ENCODE results near the gene SMAD3. TPM values are rescaled to one million over a fixed set of nuclear protein-coding genes. Genes with fewer than 3 reads are reported as not detected.

The SMAD3 gene
- total RNA-seq, 1 donor from 2014 or later = 89.3 TPM

DNA sequence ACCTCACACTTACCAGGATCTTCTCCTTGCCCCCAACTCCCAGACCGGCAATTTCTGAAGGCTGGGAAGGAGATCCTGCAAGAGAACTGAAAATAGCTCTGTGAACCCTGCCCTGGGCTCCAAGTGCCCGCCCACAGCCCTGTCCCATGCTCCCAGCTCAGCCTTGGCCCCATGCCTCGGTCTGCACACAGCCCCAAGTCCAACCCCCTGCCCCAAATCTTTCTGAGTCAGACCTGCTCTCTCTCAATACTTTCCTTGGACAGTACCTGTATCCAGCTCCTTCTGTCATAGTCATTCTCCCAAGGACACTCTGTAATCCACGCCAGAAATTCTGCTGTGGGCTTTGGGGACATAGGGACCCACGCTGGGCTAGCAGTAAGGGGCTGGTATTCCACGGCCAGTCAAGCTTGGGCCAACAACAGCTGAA is 6.3 kb upstream of the SMAD3 start:
- Histone ChIP-seq H3K36me3 (no peaks in the 10 kb centered on the region), H3K4me3 (peak overlapping the region in 1 of 2 donors; percentile 18), H3K27ac (peak overlapping the region; percentile 55 to 71), H3K4me1 (peaks cover 0 to 9% of the 10 kb centered on the region in 2 donors), H3K9me3 (no peaks in the 10 kb centered on the region), H3K27me3 (no peaks in the 10 kb centered on the region)
- intact Hi-C loops (cut with DNase I) = no loop called here
- no peak for DNase-seq (ENCODE audit: low spot score in 2 of 2)
- TF ChIP-seq, protein P1, sequence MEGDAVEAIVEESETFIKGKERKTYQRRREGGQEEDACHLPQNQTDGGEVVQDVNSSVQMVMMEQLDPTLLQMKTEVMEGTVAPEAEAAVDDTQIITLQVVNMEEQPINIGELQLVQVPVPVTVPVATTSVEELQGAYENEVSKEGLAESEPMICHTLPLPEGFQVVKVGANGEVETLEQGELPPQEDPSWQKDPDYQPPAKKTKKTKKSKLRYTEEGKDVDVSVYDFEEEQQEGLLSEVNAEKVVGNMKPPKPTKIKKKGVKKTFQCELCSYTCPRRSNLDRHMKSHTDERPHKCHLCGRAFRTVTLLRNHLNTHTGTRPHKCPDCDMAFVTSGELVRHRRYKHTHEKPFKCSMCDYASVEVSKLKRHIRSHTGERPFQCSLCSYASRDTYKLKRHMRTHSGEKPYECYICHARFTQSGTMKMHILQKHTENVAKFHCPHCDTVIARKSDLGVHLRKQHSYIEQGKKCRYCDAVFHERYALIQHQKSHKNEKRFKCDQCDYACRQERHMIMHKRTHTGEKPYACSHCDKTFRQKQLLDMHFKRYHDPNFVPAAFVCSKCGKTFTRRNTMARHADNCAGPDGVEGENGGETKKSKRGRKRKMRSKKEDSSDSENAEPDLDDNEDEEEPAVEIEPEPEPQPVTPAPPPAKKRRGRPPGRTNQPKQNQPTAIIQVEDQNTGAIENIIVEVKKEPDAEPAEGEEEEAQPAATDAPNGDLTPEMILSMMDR (IDR thresholded peaks at IDR 0.05) = no peak

DNA sequence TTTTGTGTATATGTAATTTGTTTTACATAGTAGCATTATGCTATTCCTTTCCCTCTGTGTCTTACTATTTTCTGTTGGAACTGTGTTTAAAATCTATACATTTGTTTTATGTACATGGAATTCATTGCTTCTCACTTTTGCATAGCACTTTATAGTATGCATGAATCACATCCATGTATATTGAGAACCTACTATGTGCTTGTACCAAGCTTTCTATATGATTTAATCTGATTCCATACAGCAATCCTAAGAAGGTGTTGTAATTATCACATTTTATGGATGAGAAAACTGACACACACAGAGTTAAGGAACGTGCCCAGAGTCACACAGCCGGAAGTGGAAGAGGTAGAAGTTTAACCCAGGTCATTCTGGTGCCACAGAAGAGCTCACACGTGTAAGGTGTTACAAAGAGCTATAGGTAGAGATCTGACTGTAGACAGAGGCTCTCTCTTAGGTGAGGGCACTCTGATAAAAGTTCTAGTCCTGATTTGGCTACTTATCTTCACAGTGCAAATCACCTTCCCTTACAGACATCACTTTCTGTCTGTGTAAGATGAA is 3.5 kb upstream of the SMAD3 start:
- intact Hi-C loops (cut with DNase I) = no loop called here
- H3K27ac ChIP-seq = no peak overlapping the region
- no peak for DNase-seq (ENCODE audit: low spot score in 2 of 2)
- H3K4me3 ChIP-seq = no peak overlapping the region
- H3K4me1 ChIP-seq = peaks cover 0 to 9% of the 10 kb centered on the region in 2 donors
- no peaks in the 10 kb centered on the region for H3K9me3 ChIP-seq
- TF ChIP-seq, protein P1 (IDR thresholded peaks at IDR 0.05) = no peak
- H3K36me3 ChIP-seq = no peaks in the 10 kb centered on the region
- no peaks in the 10 kb centered on the region for H3K27me3 ChIP-seq

- Histone ChIP-seq H3K27ac (peak overlapping the region; percentile 4 to 15), H3K4me3 (no peak overlapping the region), H3K4me1 (peaks cover 0 to 9% of the 10 kb centered on the region in 2 donors), H3K27me3 (no peaks in the 10 kb centered on the region), H3K36me3 (no peaks in the 10 kb centered on the region), H3K9me3 (no peaks in the 10 kb centered on the region)
- TF ChIP-seq, protein P1 (IDR thresholded peaks at IDR 0.05) = no peak
- intact Hi-C loops (cut with DNase I) = no loop called here
- DNase-seq (ENCODE audit: low spot score in 2 of 2) = no peak
Measured at GRCh38 chr15:67062369-67062985, 2.9 kb upstream of the SMAD3 start.

- H3K4me3 ChIP-seq = no peak overlapping the region
Measured at GRCh38 chr15:67063689-67064606, 1.5 kb upstream of the SMAD3 start.

More at GRCh38 chr15:67063689-67064606, 1.5 kb upstream of the SMAD3 start:
- Histone ChIP-seq H3K27me3 (no peaks in the 10 kb centered on the region), H3K9me3 (no peaks in the 10 kb centered on the region), H3K4me1 (peaks cover 4 to 14% of the 10 kb centered on the region in 2 donors), H3K27ac (peak overlapping the region; percentile 95 to 96), H3K36me3 (no peaks in the 10 kb centered on the region)
- DNase-seq (ENCODE audit: low spot score in 2 of 2) = no peak
- TF ChIP-seq, protein P1 (IDR thresholded peaks at IDR 0.05) = no peak
- intact Hi-C loops (cut with DNase I) = no loop called here
